Loucy (cell line): ENCODE measurements around the gene KIF3C.

Source experiments
- CTCF ChIP-seq: fragments of 200-600 bp; sonication (generic); conservative IDR thresholded peaks from 2 replicates; pipeline ENCODE4 v1.5.1; 2014; ENCODE audit warnings: mild to moderate bottlenecking, antibody characterized with exemption, low read length
- EZH2phosphoT487 ChIP-seq: fragments of 200-600 bp; IDR thresholded peaks from 2 replicates; pipeline ENCODE4 v1.6.1; 2018; ENCODE audit warnings: antibody characterized with exemption, mild to moderate bottlenecking, moderate library complexity, borderline replicate concordance

GRCh38 chr2:25982968-25983280 is 627 bp upstream of the KIF3C start:
- TF ChIP-seq CTCF (no peak), EZH2phosphoT487 (no peak)
